Fibroblast of lung (primary cell): ENCODE results near the gene PAM. TPM values are rescaled to one million over a fixed set of nuclear protein-coding genes. Genes with fewer than 3 reads are reported as not detected.

Source experiments
- DNase-seq, 2 donors: peaks; one replicate each; pipeline versions ENCODE4 v3.0.0 to v3.0.0-alpha.2; 2010; ENCODE audit warnings: low read depth in 2 of 2
- H2AFZ ChIP-seq: 2 replicates; pipeline ENCODE4 v1.5.1; 2012; ENCODE audit warnings: low read length, control low read depth, inconsistent platforms
- H3K27ac ChIP-seq: 2 replicates; pipeline ENCODE4 v1.5.1; 2011; ENCODE audit warnings: low read length, control low read depth; ENCODE audit not compliant: insufficient read depth
- H3K27me3 ChIP-seq: 2 replicates; pipeline ENCODE4 v1.5.1; 2011; ENCODE audit warnings: mild to moderate bottlenecking, low read length; ENCODE audit not compliant: control insufficient read depth, insufficient read depth
- H3K36me3 ChIP-seq: 2 replicates; pipeline ENCODE4 v1.5.1; 2011; ENCODE audit warnings: low read length; ENCODE audit not compliant: control insufficient read depth, insufficient read depth
- H3K4me1 ChIP-seq: 2 replicates; pipeline ENCODE4 v1.5.1; 2011; ENCODE audit warnings: low read length; ENCODE audit not compliant: control insufficient read depth, insufficient read depth; ENCODE audit errors: extremely low read depth
- H3K4me2 ChIP-seq: 2 replicates; pipeline ENCODE4 v1.5.1; 2011; ENCODE audit warnings: low read length, control low read depth; ENCODE audit not compliant: insufficient read depth; ENCODE audit errors: extremely low read depth
- H3K4me3 ChIP-seq, 4 experiments: fragments of 200-600 bp in 1 of 4; sonication (generic) in 1 of 4; replicated peaks in 1 of 4; 2 replicates each; pipeline ENCODE4 v1.5.1; 2011 to 2016; ENCODE audit warnings: low read length in 4 of 4, low read depth in 3 of 4, mild to moderate bottlenecking in 3 of 4, control low read depth in 2 of 4, inconsistent platforms in 1 of 4, mixed read lengths in 1 of 4; ENCODE audit not compliant: insufficient read depth in 1 of 4; ENCODE audit errors: control extremely low read depth in 1 of 4
- H3K79me2 ChIP-seq: 2 replicates; pipeline ENCODE4 v1.5.1; 2012; ENCODE audit warnings: mild to moderate bottlenecking, low read length, inconsistent platforms; ENCODE audit not compliant: control insufficient read depth, insufficient read depth
- H3K9ac ChIP-seq: 2 replicates; pipeline ENCODE4 v1.5.1; 2011; ENCODE audit warnings: mild to moderate bottlenecking, low read length, control low read depth; ENCODE audit not compliant: insufficient read depth
- H3K9me3 ChIP-seq: 2 replicates; pipeline ENCODE4 v1.5.1; 2012; ENCODE audit warnings: low read depth, low read length; ENCODE audit not compliant: control insufficient read depth, insufficient read depth
- H4K20me1 ChIP-seq: 2 replicates; pipeline ENCODE4 v1.5.1; 2011; ENCODE audit warnings: low read length; ENCODE audit not compliant: control insufficient read depth, insufficient read depth; ENCODE audit errors: extremely low read depth
- CTCF ChIP-seq, 2 donors: IDR thresholded peaks in 1 of 2; conservative IDR thresholded peaks in 1 of 2; 1 replicate in 1 of 2; 2 replicates in 1 of 2; pipeline ENCODE4 v1.5.1; 2011 to 2012; ENCODE audit warnings: low read length in 2 of 2, control low read depth in 1 of 2, inconsistent platforms in 1 of 2, low read depth in 1 of 2, mild to moderate bottlenecking in 1 of 2
- EZH2 ChIP-seq: IDR thresholded peaks from 2 replicates; pipeline ENCODE4 v1.5.1; 2012; ENCODE audit warnings: low read length, control low read depth, mild to moderate bottlenecking; ENCODE audit errors: missing control alignments
- polyA plus RNA-seq, 2 donors: library from polyadenylated mRNA; depleted of rRNA in 1 of 2; stranded (reverse) in 1 of 2; unstranded in 1 of 2; fragments of >200 nt; gene quantifications; 2 replicates each; pipeline ENCODE4 v1.2.1, GENCODE V29; 2011 to 2012; ENCODE audit warnings: missing spikeins in 1 of 2
- total RNA-seq: library from RNA; depleted of rRNA; stranded (reverse); fragments of >200 nt; gene quantifications from 2 replicates; pipeline ENCODE4 v1.2.1, GENCODE V29; 2014

The PAM gene
- total and polyA plus RNA-seq, 2 donors (not counting 1 experiment from before 2014, with no cell fraction given) = 404 to 405 TPM

- no peaks in the 10 kb centered on the region for H4K20me1 ChIP-seq
- H3K4me1 ChIP-seq = peaks cover 9% of the 10 kb centered on the region
- H3K79me2 ChIP-seq = no peaks in the 10 kb centered on the region
- no peaks in the 10 kb centered on the region for H3K9me3 ChIP-seq
- H3K9ac ChIP-seq = no peak overlapping the region
- no peak overlapping the region for H2AFZ ChIP-seq
- TF ChIP-seq EZH2 (no peak), CTCF (conservative IDR thresholded peaks at IDR 0.05 in 1 of 2, IDR thresholded peaks at IDR 0.05 in 1 of 2; ENCODE audit: low read depth in 1 of 2, low read length in 2 of 2) (no peak)
- no peak overlapping the region for H3K4me2 ChIP-seq
- H3K27ac ChIP-seq = no peak overlapping the region
- no peaks in the 10 kb centered on the region for H3K27me3 ChIP-seq
- no peaks in the 10 kb centered on the region for H3K36me3 ChIP-seq
- H3K4me3 ChIP-seq = no peak overlapping the region
- DNase-seq = no peak
Measured at GRCh38 chr5:102974177-102974576, 219.1 kb downstream of the PAM start.

- Histone ChIP-seq H3K27ac (peak overlapping the region; percentile 13), H2AFZ (no peak overlapping the region), H3K4me3 (no peak overlapping the region), H3K79me2 (no peaks in the 10 kb centered on the region), H3K27me3 (no peaks in the 10 kb centered on the region), H3K4me1 (peaks cover 9% of the 10 kb centered on the region), H4K20me1 (no peaks in the 10 kb centered on the region), H3K9me3 (no peaks in the 10 kb centered on the region), H3K36me3 (no peaks in the 10 kb centered on the region), H3K9ac (no peak overlapping the region), H3K4me2 (no peak overlapping the region)
- DNase-seq = peak; percentile 17 to 26
- no peak for TF ChIP-seq CTCF (conservative IDR thresholded peaks at IDR 0.05 in 1 of 2, IDR thresholded peaks at IDR 0.05 in 1 of 2; ENCODE audit: low read depth in 1 of 2, low read length in 2 of 2)
- TF ChIP-seq EZH2 = no peak
Measured at GRCh38 chr5:102975045-102975444, 219.9 kb downstream of the PAM start.

- peak; percentile 67 to 84 for DNase-seq
- H3K4me2 ChIP-seq = no peak overlapping the region
- H4K20me1 ChIP-seq = no peaks in the 10 kb centered on the region
- H3K9ac ChIP-seq = no peak overlapping the region
- no peaks in the 10 kb centered on the region for H3K79me2 ChIP-seq
- no peak overlapping the region for H2AFZ ChIP-seq
- H3K27ac ChIP-seq = peak overlapping the region; percentile 13
- H3K36me3 ChIP-seq = no peaks in the 10 kb centered on the region
- H3K4me1 ChIP-seq = peaks cover 9% of the 10 kb centered on the region
- H3K4me3 ChIP-seq = no peak overlapping the region
- TF ChIP-seq EZH2 (no peak), CTCF (conservative IDR thresholded peaks at IDR 0.05 in 1 of 2, IDR thresholded peaks at IDR 0.05 in 1 of 2; ENCODE audit: low read depth in 1 of 2, low read length in 2 of 2) (no peak)
- no peaks in the 10 kb centered on the region for H3K27me3 ChIP-seq
- no peaks in the 10 kb centered on the region for H3K9me3 ChIP-seq
Measured at GRCh38 chr5:102975457-102976182, 220.5 kb downstream of the PAM start.
